Omental fat pad (tissue), 4 donors: ENCODE measurements around the gene PRM1. TPM values are rescaled to one million over a fixed set of nuclear protein-coding genes. Genes with fewer than 3 reads are reported as not detected.

ENCODE experiments used
- ATAC-seq: fragments of 150-250 bp; one replicate; pipeline ENCODE4 v1.9.1; 2016; ENCODE audit warnings: mild to moderate bottlenecking, moderate library complexity; ENCODE audit not compliant: low FRiP score
- DNase-seq: peaks from one replicate; pipeline ENCODE4 v3.0.0-alpha.2; 2019; ENCODE audit warnings: low spot score
- CTCF ChIP-seq, 3 donors: fragments of 450-650 bp; IDR thresholded peaks; one replicate each; pipeline ENCODE4 v1.5.1; 2016 to 2017; ENCODE audit warnings: antibody characterized with exemption in 3 of 3, mild to moderate bottlenecking in 3 of 3, moderate library complexity in 2 of 3
- total RNA-seq, 4 donors: library from RNA; depleted of rRNA; stranded (reverse); fragments of >200 nt; gene quantifications; one replicate each; pipeline ENCODE4 v1.1.0, GENCODE V29; 2016

Gene PRM1
- total RNA-seq, 4 donors from 2014 or later = not detected

DNA sequence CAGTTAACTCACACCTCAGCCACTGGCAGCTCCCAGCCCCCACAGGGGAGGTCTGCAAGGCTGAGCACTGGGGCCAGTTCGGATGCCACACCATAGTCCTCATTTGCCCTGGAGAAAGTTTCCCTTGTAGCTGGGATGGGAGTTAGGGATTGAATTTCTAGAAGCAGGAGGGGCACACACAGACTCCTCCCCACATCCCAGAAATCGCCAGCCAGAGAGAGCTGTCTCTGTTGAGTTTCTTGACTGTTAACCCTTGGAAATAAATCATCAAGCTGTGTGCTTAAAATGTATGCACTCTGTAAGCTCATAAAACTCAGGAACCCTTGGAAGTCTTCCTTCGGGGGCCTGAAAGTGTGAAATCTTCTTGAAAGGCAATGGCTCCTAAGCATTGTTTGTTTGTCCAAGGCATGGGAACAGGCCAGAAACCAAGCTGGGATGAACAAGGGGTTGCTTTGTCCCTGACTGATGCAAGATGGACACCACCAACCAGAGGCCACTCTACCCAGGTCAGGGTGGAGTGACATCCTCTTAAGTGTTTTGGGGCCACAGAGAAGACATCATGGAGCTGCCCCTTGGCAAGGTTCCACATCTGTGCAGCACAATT is 7.3 kb downstream of the PRM1 start:
- DNase-seq (no peak), ATAC-seq (no peak)
- no peak for TF ChIP-seq CTCF (IDR thresholded peaks at IDR 0.05)

- no peak for TF ChIP-seq CTCF (IDR thresholded peaks at IDR 0.05)
- ATAC-seq (no peak), DNase-seq (no peak)
Observed at GRCh38 chr16:11272921-11273720, 8.0 kb downstream of the PRM1 start, which contains the start of gene PRM3. Gene PRM3, minus strand, starts transcription at chr16:11273629. Its CDS starts 34 bp downstream, at chr16:11273595.

GRCh38 chr16:11272484-11272883 is 8.6 kb downstream of the PRM1 start:
- no peak for TF ChIP-seq CTCF (IDR thresholded peaks at IDR 0.05)
- DNase-seq (no peak), ATAC-seq (no peak)

GRCh38 chr16:11271610-11272009 is 9.5 kb downstream of the PRM1 start:
- no peak for TF ChIP-seq CTCF (IDR thresholded peaks at IDR 0.05)
- no peak for ATAC-seq
- DNase-seq = no peak

DNA sequence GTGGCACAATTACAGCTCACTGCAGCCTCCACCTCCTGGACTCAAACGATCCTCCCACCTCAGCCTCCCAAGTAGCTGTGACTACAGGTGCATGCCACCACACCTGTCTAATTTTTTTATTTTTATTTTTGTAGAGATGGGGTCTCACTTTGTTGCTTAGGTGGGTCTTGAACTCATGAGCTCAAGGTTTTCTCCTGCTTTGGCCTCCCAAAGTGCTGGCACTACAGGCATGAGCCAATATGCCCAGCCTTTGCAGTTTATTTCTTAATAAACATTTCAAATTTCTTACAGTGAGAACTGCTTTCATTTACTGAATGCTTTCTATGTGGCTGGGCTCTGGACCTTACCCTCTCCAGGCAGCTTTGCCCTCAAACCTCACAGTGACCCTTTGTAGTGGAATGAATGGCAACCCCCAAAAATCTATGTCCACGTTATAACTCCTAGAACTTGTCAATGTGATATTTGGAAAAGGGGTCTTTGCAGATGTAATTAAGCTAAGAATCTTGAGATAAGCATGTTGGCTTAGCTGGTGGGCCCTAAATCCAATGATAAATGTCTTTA is 10.4 kb downstream of the PRM1 start:
- ATAC-seq (no peak), DNase-seq (no peak)
- no peak for TF ChIP-seq CTCF (IDR thresholded peaks at IDR 0.05)

GRCh38 chr16:11268921-11269375 is 12.2 kb downstream of the PRM1 start, which contains the start of gene TNP2:
Gene TNP2, minus strand, starts transcription at chr16:11269325. Its CDS starts 63 bp downstream, at chr16:11269262.
- ATAC-seq (no peak), DNase-seq (no peak)
- no peak for TF ChIP-seq CTCF (IDR thresholded peaks at IDR 0.05)
